ENCODE data around the gene PPFIA2. TPM values are rescaled to one million over a fixed set of nuclear protein-coding genes. Genes with fewer than 3 reads are reported as not detected.

Gene PPFIA2
- total RNA-seq, result 0.09 and 0.95 TPM in 2 replicates

DNA sequence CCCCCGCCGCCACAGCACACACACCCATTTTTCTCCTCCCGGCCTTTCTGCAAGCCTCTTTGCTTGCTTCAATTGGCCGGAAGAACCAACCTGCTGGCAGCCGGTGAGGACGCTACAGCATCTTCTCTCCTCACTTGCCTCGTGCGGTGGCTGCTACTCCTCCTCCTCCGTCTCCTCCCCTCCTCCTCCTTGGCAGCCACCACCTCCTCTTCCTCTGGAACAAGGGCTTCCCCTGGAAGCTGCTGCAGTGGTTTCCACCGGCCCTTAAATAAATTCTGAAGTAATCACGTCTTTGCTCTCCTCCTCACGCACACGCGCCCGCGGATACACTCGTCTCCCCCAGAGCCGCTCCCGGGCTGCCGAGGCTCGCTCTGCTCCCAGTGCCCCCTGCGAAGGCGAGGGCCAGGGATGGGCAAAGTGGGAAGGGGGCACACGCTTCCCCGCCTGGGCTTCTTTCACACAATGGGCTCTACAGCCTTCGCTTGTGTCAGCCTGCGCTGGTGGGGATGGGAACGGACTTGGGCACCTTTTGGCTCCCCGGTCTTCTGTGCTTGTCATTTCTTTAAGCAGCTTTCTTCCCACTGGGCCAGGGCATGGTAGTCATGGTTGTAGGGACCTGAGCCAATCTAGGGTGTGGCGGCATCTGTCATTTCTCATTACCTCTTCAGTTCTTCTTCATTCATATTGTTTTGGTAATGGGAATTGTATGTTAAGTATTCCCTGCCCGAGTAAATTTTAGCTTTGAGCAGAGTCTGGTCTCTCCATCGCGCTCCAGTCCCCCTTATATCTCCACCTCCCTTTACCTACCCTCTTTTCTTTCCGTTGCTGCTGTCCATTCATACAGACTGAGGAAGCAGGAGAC lies at the start of gene PPFIA2:
Gene PPFIA2 (minus strand): TSS at position 161 of the 862 bp plus-strand sequence.

